ENCODE data around the gene CD8A. TPM values are rescaled to one million over a fixed set of nuclear protein-coding genes. Genes with fewer than 3 reads are reported as not detected.
A peak's percentile ranks its signal among the peaks of the same experiment; 100 is the strongest.

CD8A gene
- polyA plus RNA-seq, 3 donors = 0.03 to 1.1 (median 0.88) TPM

GRCh38 chr2:86791573-86791972 is 860 bp upstream of the CD8A start:
- H3K27ac Mint-ChIP-seq = peak overlapping the region in 2 of 7 donors; percentile 16 to 82
- intact Hi-C loops (cut with micrococcal nuclease) = no loop called here

GRCh38 chr2:86790134-86790675 is 508 bp downstream of the CD8A start:
- H2AFZ ChIP-seq (ENCODE audit: insufficient read depth, low read depth, low read length, poor library complexity, severe bottlenecking) = no peak overlapping the region
- no peaks in the 10 kb centered on the region for H3K79me2 ChIP-seq (ENCODE audit: insufficient read depth, low read length)
- intact Hi-C loops (cut with micrococcal nuclease) = no loop called here
- no peaks in the 10 kb centered on the region for H4K20me1 ChIP-seq (ENCODE audit: insufficient read depth, low read length)
- Mint-ChIP-seq H3K4me1 (peaks cover 27% of the 10 kb centered on the region), H3K27me3 (ENCODE audit: low read depth in 3 of 3) (peaks cover 57 to 68% (median 66%) of the 10 kb centered on the region in 3 donors), H3K36me3 (peaks cover 0 to 11% of the 10 kb centered on the region in 2 donors), H3K27ac (no peak overlapping the region), H3K4me3 (peak overlapping the region; percentile 67 to 78), H3K9me3 (peaks cover 3 to 26% (median 6%) of the 10 kb centered on the region in 7 donors)
- peak overlapping the region; percentile 14 for H3K4me2 ChIP-seq (replicated peaks; ENCODE audit: extremely low read depth, low read length, poor library complexity, severe bottlenecking)
- no peak overlapping the region for H3K9ac ChIP-seq (ENCODE audit: insufficient read depth, low read length, poor library complexity, severe bottlenecking)
- no peaks in the 10 kb centered on the region for H3K36me3 ChIP-seq (replicated peaks in 1 of 2; ENCODE audit: control insufficient read depth in 1 of 2, insufficient read depth in 2 of 2, low read length in 2 of 2)
- no peak overlapping the region for H3K4me3 ChIP-seq (replicated peaks in 1 of 3; ENCODE audit: low read depth in 2 of 3, low read length in 3 of 3)
- peaks cover 17 to 27% of the 10 kb centered on the region in 2 donors for H3K4me1 ChIP-seq (ENCODE audit: control insufficient read depth in 1 of 2, insufficient read depth in 2 of 2, low read length in 2 of 2)
- no peak overlapping the region for H3K27ac ChIP-seq (ENCODE audit: low read depth in 1 of 2, low read length in 2 of 2)
- no peak for TF ChIP-seq CTCF (IDR thresholded peaks at IDR 0.05)
- WGBS (ENCODE audit: insufficient coverage) = 8% methylated on average over 37 of the region's 40 CpGs
- DNase-seq = no peak
- peaks cover 4 to 35% of the 10 kb centered on the region in 2 donors for H3K9me3 ChIP-seq (replicated peaks in 1 of 2; ENCODE audit: control insufficient read depth in 1 of 2, insufficient read depth in 1 of 2, low read length in 2 of 2)
- peaks cover 30 to 64% of the 10 kb centered on the region in 2 donors for H3K27me3 ChIP-seq (ENCODE audit: control insufficient read depth in 2 of 2, insufficient read depth in 2 of 2, low read length in 2 of 2)

More at GRCh38 chr2:86791573-86791972, 860 bp upstream of the CD8A start:
- peaks cover 51 to 66% (median 63%) of the 10 kb centered on the region in 3 donors for H3K27me3 Mint-ChIP-seq (ENCODE audit: low read depth in 3 of 3)
- peak overlapping the region; percentile 76 to 93 for H3K4me3 Mint-ChIP-seq
- Histone ChIP-seq H3K27me3 (ENCODE audit: control insufficient read depth in 2 of 2, insufficient read depth in 2 of 2, low read length in 2 of 2) (peaks cover 30 to 64% of the 10 kb centered on the region in 2 donors), H3K4me1 (ENCODE audit: control insufficient read depth in 1 of 2, insufficient read depth in 2 of 2, low read length in 2 of 2) (peaks cover 17 to 27% of the 10 kb centered on the region in 2 donors), H4K20me1 (ENCODE audit: insufficient read depth, low read length) (no peaks in the 10 kb centered on the region), H3K9ac (ENCODE audit: insufficient read depth, low read length, poor library complexity, severe bottlenecking) (no peak overlapping the region), H3K79me2 (ENCODE audit: insufficient read depth, low read length) (no peaks in the 10 kb centered on the region), H3K4me3 (replicated peaks in 1 of 3; ENCODE audit: low read depth in 2 of 3, low read length in 3 of 3) (peak overlapping the region in 1 of 3 experiments; percentile 64), H3K36me3 (replicated peaks in 1 of 2; ENCODE audit: control insufficient read depth in 1 of 2, insufficient read depth in 2 of 2, low read length in 2 of 2) (no peaks in the 10 kb centered on the region), H3K9me3 (replicated peaks in 1 of 2; ENCODE audit: control insufficient read depth in 1 of 2, insufficient read depth in 1 of 2, low read length in 2 of 2) (peaks cover 4 to 49% of the 10 kb centered on the region in 2 donors), H2AFZ (ENCODE audit: insufficient read depth, low read depth, low read length, poor library complexity, severe bottlenecking) (peak overlapping the region; percentile 63), H3K27ac (ENCODE audit: low read depth in 1 of 2, low read length in 2 of 2) (no peak overlapping the region), H3K4me2 (replicated peaks; ENCODE audit: extremely low read depth, low read length, poor library complexity, severe bottlenecking) (peak overlapping the region; percentile 68)
- 36% methylated on average over 6 of the region's 7 CpGs for WGBS (ENCODE audit: insufficient coverage)
- H3K9me3 Mint-ChIP-seq = peaks cover 14 to 39% (median 20%) of the 10 kb centered on the region in 7 donors
- TF ChIP-seq CTCF (IDR thresholded peaks at IDR 0.05) = no peak
- H3K36me3 Mint-ChIP-seq = peaks cover under 1 to 14% of the 10 kb centered on the region in 2 donors
- peaks cover 27% of the 10 kb centered on the region for H3K4me1 Mint-ChIP-seq
- DNase-seq = no peak
